GM08714 (cell line): ENCODE measurements around the gene TEX54.

ENCODE experiments used
- H3K4me3 ChIP-seq: fragments of 200-500 bp; sonication (Bioruptor generic); 2 replicates; pipeline ENCODE4 v1.5.1; 2014; ENCODE audit warnings: mild to moderate bottlenecking, low read length, inconsistent platforms
- ZNF274 ChIP-seq: IDR thresholded peaks from 2 replicates; pipeline ENCODE4 v1.6.1; 2012; ENCODE audit warnings: mild to moderate bottlenecking, low read depth, low read length

TEX54 gene

DNA sequence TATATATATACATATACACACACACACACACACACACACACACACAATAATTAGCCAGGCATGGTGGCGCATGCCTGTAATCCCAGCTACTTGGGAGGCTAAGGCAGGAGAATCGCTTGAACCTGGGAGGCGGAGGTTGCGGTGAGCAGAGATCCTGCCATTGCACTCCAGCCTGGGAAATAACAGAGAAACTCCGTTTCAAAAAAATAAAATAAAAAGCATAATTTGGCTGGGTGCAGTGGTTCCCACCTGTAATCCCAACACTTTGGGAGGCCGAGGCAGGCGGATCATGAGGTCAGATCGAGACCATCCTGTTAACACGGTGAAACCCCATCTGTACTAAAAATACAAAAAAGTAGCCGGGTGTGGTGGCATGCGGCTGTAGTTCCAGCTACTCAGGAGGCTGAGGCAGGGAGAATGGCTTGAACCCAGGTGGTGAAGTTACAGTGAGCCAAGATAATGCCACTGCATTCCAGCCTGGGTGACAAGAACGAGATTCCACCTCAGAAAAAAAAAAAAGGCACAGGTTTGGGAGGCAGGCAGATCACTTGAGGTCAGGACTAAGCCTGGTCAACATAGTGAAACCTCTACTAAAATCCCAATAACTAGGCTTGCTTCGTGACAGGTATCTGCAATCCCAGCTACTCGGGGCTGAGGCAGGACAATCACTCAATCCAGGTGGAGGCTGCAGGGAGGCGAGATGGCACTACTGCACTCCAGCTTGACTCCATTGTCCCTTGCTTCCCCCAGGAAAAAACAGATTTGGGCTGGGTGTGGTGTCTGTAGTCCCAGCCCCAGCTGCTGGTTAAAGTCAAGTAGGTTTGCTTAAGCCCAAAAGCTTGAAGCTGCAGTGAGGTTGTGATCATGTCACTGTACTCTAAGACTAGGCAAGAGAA is 18.5 kb upstream of the TEX54 start:
- no peak overlapping the region for H3K4me3 ChIP-seq
- TF ChIP-seq ZNF274, result no peak

GRCh38 chr11:62847767-62848314 is 15.2 kb upstream of the TEX54 start:
- TF ChIP-seq ZNF274, result no peak
- no peak overlapping the region for H3K4me3 ChIP-seq

DNA sequence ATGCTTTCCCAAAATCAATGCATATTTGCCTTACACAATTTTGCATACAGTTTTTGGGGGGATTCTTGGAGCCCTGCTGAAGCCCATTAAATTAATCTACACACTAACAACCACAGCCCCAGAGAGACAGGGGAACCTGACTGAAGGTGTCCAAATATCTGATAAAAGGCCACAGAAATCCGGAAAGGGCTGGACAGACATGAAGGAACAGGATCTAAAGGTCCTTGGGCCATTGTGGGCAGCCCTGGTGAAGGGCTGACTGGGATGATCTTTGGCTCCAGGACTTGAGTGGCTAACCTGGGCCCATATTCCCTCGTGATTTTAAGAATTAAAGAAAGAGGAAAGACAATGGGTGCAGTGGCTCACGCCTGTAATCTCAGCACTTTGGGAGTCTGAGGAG is 13.5 kb upstream of the TEX54 start:
- TF ChIP-seq ZNF274, result no peak
- H3K4me3 ChIP-seq, result no peak overlapping the region

DNA sequence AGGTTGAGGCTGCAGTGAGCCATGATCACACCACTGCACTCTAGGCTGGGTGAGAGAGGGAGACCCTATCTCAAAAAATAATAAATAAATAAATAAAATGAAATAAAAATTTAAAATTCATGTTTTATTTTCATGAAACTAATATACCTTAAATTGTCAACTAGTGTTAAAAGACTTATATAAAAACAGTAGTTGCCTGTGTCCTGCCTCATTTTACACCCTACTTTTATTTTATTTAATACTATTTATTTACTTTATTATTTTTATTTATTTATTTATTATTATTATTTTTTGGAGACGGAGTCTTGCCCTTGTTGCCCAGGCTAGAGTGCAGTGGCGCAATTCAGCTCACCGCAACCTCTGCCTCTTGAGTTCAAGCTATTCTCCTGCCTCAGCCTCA is 11.5 kb upstream of the TEX54 start:
- no peak overlapping the region for H3K4me3 ChIP-seq

DNA sequence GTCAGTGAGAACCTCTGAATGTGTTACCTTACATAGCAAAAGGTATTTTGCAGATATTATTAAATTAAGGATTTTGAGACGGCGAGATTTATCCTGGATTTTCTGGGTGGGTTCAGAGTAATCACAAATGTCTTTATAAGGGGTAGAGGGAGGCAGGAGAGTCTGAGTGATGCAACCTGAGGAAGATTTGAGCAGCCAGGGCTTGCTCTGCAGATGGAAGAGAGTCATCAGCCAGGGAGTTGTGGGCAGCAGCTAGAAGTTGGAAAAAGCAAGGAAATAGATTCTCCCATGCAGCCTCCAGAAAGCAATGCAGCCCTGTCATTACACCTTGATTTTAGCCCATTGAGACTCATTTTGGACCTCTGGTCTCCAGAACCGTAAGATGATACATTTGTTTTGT is 10.8 kb upstream of the TEX54 start:
- TF ChIP-seq ZNF274, result no peak
- no peak overlapping the region for H3K4me3 ChIP-seq

More for the DNA sequence above, 11.5 kb upstream of the TEX54 start:
- TF ChIP-seq ZNF274, result no peak

GRCh38 chr11:62842891-62843290 is 10.2 kb upstream of the TEX54 start:
- peak overlapping the region; percentile 51; the same call in 1 of the 2 replicates for H3K4me3 ChIP-seq

DNA sequence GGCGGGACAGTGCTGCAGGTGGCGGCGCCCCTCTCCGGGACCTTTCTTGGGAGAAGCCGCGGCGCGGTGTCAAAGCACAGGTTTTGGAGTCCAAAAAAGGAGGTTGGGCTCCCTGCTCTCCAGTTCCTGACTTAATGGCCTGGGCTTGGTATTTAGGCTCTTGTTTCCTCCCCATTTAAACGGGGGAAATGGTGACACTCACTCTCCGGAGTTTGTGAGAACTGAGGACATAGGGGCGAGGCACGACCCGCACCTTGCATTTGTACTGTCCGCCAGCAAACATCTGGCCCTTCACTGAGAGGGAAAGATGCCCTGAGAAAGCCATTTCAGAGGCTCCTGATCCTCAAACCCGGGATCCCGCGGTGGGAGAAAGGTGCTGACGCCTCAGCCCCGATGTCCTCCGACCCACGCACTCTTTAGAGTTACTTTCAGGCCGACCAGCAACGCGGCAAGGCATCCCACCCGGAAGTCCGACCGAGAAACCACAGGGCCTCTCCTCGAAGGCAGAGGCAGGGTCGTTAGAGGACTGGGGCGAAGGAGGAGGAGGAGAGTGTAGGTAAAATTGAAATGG is 9.6 kb upstream of the TEX54 start:
- H3K4me3 ChIP-seq, result peak overlapping the region; percentile 51; the same call in 1 of the 2 replicates
- no peak for TF ChIP-seq ZNF274

GRCh38 chr11:62841361-62842170 is 8.9 kb upstream of the TEX54 start:
- no peak for TF ChIP-seq ZNF274
- peak overlapping the region; percentile 51; the same call in 1 of the 2 replicates for H3K4me3 ChIP-seq

DNA sequence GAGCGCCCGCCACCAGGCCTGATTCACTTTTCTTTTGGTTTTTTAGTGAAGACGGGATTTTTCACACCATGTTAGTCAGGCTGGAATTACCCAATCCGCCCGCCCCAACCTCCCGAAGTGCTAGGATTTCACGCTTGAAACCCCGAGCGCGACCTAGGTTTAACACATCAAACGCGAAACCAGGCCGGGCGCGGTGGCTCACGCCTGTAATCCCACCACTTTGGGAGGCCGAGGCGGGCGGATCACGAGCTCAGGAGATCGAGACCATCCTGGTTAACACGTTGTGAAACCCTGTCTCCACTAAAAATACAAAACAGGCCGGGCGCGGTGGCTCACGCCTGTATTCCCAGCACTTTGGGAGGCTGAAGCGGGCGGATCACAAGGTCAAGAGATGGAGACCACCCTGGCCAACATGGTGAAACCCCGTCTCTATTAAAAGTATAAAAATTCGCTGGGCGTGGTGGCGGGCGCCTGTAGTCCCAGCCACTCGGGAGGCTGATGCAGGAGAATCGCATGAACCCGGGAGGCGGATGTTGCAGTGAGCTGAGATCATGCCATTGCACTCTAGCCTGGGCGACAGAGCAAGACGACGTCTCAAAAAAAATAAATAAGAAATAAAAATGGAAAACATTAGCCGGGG is 8.2 kb upstream of the TEX54 start:
- H3K4me3 ChIP-seq, result peak overlapping the region; percentile 93

DNA sequence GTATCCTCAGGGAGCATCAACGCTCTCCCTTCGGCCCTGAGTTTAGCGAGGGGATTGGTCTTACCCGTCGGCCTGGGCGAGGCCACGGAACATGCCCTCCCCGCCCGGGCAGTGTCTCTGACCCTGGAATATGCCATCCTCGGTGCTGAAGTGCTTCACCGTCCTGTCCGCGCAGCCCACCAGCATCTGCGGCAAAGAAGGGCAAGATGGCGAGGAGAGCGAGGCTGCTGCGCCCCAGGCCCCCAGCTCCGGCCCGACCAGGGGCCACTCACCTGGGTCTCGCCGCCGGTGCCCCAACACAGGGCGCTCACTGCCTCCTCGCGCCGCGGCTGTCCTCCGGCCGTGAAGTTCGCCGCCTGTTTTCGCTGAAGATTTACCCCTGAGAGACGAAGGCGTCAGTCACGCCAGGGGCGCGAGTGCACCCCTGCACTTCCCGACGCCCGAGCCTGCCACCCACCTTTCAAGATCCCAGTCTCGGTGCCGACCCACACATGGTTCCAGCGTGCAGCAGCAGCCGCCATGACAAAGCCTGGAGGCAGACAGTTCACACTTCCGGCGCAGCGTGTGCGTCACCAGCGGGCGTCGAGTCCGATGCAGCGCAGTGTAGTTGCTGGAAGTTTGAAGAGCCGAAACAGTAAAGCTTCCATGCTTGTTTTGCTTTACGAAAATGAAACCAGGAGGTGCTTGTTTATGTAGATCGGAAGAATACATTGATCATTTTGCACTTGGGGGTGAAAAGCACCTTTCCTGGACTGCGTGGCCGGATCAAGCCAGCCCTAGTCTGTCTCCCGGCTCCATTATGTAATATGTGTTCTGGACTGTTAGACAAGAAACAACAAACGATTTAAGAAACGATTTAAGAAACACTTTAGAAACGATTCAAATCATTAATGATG is 6.7 kb upstream of the TEX54 start, which contains the start of gene WDR74:
WDR74 (minus strand) TSS at position 541 of the 896 bp plus-strand sequence; CDS start at position 521, 20 bp downstream.
- H3K4me3 ChIP-seq, result peak within 1 kb of the TSS; percentile 93
- no peak for TF ChIP-seq ZNF274

DNA sequence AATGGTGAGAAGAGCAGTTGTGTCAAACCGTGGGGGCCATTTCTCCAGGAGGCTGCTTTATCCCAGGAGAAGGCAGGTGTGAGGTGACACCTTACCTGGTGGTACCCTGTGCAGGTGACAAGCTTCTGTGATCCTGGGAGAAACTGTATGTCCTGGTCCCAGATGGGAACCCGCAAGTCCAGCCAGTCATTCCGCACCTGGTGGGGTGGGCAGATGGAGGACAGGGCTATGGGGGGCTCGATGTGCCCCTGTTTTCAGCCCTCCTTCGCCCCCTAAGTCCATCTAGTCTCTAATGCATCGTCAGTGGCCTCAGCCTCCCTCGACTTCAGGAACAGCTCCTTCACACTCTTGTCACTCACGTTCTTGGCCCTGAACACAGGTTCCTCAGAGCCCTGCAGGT is 2.7 kb upstream of the TEX54 start:
- H3K4me3 ChIP-seq, result no peak overlapping the region
- TF ChIP-seq ZNF274, result no peak

DNA sequence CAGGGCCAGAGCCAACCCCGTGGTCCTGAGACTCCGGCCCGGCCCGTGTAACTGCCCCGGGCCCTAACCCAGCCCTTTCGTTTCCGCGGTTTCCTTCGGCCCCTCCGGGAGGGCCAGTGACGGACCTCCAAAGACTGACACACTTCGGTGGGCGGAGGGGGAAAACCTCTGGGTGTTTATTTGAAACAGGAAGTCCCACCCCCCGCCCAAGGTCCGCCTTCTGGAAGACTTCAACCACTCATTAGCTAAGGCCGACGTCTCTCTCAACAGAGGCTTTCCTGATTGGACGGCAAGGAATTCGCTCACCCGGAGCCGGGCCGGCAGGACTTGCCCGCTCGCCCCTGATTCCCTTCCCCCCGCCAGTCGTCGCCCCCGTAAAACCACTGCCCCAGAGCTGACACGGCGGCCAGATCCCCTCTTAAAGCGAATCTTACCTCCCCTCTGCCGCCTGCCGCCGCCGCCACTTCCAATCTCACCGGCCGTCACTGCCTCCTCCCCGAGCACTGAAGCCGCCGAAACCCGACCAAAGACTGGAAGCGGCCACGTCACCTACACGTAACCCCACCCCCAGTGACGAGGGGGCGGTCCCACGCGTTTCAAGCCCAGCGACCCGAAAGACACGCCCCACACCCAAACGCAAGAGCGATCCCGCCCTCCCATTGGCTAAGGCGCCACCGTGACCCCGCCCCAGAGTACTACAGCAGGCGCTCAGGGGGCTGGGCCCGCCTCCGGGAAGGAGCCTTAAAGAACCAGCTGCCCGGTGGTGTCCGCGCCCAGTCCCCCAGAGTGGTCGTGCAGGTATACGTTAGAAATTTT is 913 bp downstream of the TEX54 start, which contains the start of gene STX5:
STX5 (minus strand) TSS at position 532 of the 816 bp plus-strand sequence. CDS start 808 bp downstream, outside the sequence.
- peak within 1 kb of the TSS; percentile 92 for H3K4me3 ChIP-seq
- TF ChIP-seq ZNF274, result no peak
